Activated B cell treated with CpG ODN at 0.5 μM for 24 hours (primary cell): ENCODE results near the gene TRAPPC8. TPM values are rescaled to one million over a fixed set of nuclear protein-coding genes. Genes with fewer than 3 reads are reported as not detected.
"Not testable (repeated sequence)": the region's sequence is repeated elsewhere in the genome, so short reads cannot be mapped to it uniquely, and the experiment has no call there.

Source experiments
- ATAC-seq: fragments of 200-7000 bp; cut with Tn5 transposase; one replicate; pipeline ENCODE4 v1.10.0; 2021; ENCODE audit warnings: low read depth, mild to moderate bottlenecking, moderate library complexity
- CTCF ChIA-PET: fragments of 350-600 bp; sonication (Branson Sonifier 250); formaldehyde crosslinking; loops from one replicate; lab custom pipeline; 2021; ENCODE audit warnings: antibody characterized with exemption; lab: Charles Lee
- POLR2A ChIA-PET: fragments of 350-600 bp; sonication (Branson Sonifier 250); formaldehyde crosslinking; loops from one replicate; lab custom pipeline; 2021; ENCODE audit warnings: antibody characterized with exemption; lab: Charles Lee
- DNase-seq: peaks from one replicate; pipeline ENCODE4 v3.0.0; 2022
- H3K27ac Mint-ChIP-seq: one replicate; pipeline ENCODE4 v1.8.0; 2020; ENCODE audit warnings: mixed read lengths
- H3K27me3 Mint-ChIP-seq: one replicate; pipeline ENCODE4 v1.8.0; 2021; ENCODE audit warnings: mixed read lengths
- H3K36me3 Mint-ChIP-seq: one replicate; pipeline ENCODE4 v1.8.0; 2021; ENCODE audit warnings: low read depth, mixed read lengths
- H3K4me1 Mint-ChIP-seq: one replicate; pipeline ENCODE4 v1.8.0; 2021; ENCODE audit warnings: mixed read lengths
- H3K4me3 Mint-ChIP-seq: one replicate; pipeline ENCODE4 v1.8.0; 2020; ENCODE audit warnings: mild to moderate bottlenecking, mixed read lengths
- H3K9me3 Mint-ChIP-seq: one replicate; pipeline ENCODE4 v1.8.0; 2020; ENCODE audit warnings: mixed read lengths
- CTCF ChIP-seq: fragments of 200-600 bp; IDR thresholded peaks from one replicate; pipeline ENCODE4 v1.8.0; 2022; ENCODE audit warnings: antibody characterized with exemption, mild to moderate bottlenecking
- intact Hi-C: fragments of 100-400 bp; cut with micrococcal nuclease; formaldehyde crosslinking; loops from one replicate; pipeline ENCODE4 v1.15.1; 2024
- total RNA-seq: library from RNA; stranded (reverse); gene quantifications from 2 replicates; pipeline ENCODE4 v1.2.3, GENCODE V29; 2022

TRAPPC8 gene
- total RNA-seq, 1 donor from 2014 or later: 69.2 TPM

DNA sequence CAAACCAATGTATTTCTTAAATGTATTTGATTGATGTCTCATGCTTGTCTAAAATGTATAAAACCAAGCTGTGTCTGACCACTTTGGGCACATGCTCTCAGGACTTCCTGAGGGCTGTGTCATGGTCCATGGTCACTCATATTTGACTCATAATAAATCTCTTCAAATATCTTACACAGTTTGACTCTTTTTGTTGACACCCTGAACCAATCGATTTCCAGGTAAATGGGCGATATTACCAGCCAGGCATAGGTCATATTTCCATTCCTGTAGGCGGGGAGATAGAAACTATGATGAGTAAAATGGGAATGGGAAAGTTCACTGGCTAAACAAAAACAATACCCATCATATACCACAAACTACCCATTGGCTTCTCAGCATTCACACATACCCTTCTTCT lies 9.3 kb upstream of the TRAPPC8 start:
- POLR2A ChIA-PET: no interaction called here
- no peak overlapping the region for H3K4me3 Mint-ChIP-seq
- no peaks in the 10 kb centered on the region for H3K9me3 Mint-ChIP-seq
- CTCF ChIA-PET: no interaction called here
- H3K27me3 Mint-ChIP-seq: peaks cover 5% of the 10 kb centered on the region
- H3K27ac Mint-ChIP-seq: no peak overlapping the region
- DNase-seq: no peak
- H3K4me1 Mint-ChIP-seq: no peaks in the 10 kb centered on the region
- intact Hi-C loops: no loop called here
- TF ChIP-seq CTCF: no peak
- H3K36me3 Mint-ChIP-seq: no peaks in the 10 kb centered on the region
- ATAC-seq: no peak

DNA sequence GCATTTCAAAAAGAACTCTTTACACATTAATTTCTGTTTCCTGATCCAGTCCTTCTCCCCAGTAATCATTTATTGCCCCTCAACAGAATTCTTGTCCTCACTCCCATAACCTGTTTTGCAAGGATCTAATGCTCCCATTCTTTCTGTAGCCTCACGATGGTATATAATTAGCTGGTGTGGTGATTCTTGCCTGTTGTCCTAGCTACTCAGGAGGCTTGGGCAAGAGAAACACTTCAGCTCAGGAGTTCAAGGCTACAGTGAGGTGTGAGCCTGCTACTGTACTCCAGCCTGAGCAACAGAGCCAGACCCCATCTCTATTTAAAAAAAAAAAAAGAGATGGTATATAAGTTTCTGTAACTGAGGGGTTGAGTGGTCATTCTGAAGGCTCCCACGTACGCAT lies 7.7 kb upstream of the TRAPPC8 start:
- no peak for TF ChIP-seq CTCF
- DNase-seq: no peak
- H3K27me3 Mint-ChIP-seq: peaks cover 5% of the 10 kb centered on the region
- intact Hi-C loops: no loop called here
- POLR2A ChIA-PET: no interaction called here
- no peak overlapping the region for H3K27ac Mint-ChIP-seq
- H3K4me3 Mint-ChIP-seq: no peak overlapping the region
- no peaks in the 10 kb centered on the region for H3K4me1 Mint-ChIP-seq
- CTCF ChIA-PET: no interaction called here
- no peaks in the 10 kb centered on the region for H3K9me3 Mint-ChIP-seq
- ATAC-seq: no peak
- no peaks in the 10 kb centered on the region for H3K36me3 Mint-ChIP-seq

GRCh38 chr18:31948349-31948748 lies 5.4 kb upstream of the TRAPPC8 start:
- ATAC-seq, CTCF ChIA-PET, H3K4me3 Mint-ChIP-seq, DNase-seq, H3K27me3 Mint-ChIP-seq, H3K27ac Mint-ChIP-seq, intact Hi-C loops, H3K9me3 Mint-ChIP-seq, H3K36me3 Mint-ChIP-seq: not testable (repeated sequence)
- POLR2A ChIA-PET: interaction anchor here (0.5 to 0.6 kb wide), 2 partner anchors 89 to 152 kb away, joined by 3 to 9 read pairs; no protein-coding TSS in a partner anchor
- H3K4me1 Mint-ChIP-seq: peaks cover 15% of the 10 kb centered on the region

DNA sequence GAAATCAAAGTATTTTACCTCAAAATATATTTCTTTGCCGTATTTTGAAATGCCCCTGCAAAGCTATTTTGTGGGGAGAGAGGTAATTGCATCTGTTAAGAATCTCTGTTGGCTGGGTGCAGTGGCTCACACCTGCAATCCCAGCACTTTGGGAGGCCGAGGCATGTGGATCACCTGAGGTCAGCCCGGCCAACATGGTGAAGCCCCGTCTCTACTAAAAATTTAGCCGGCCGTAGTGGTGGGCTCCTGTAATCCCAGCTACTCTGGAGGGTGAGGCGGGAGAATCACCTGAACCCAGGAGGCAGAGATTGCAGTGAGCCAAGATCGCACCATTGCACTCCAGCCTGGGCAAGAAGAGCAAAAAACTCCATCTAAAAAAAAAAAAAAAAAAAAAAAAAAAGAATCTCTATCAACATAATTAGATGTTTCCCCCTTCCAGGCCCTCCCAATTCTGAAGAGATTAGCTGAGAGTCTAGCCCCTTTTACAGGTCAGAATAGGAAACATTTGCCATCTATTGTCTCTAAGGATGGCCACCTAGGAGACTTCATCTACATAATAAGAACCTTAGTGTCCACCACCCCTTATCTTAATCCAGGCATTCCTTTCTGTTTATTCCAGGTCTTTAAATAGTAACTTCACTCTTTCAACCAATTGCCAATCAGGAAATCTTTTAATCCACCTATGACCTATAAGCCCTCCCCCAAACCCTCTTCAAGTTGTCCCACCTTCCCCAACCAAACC lies 3.5 kb upstream of the TRAPPC8 start:
- TF ChIP-seq CTCF: no peak
- H3K4me3 Mint-ChIP-seq: no peak overlapping the region
- peaks cover 10% of the 10 kb centered on the region for H3K36me3 Mint-ChIP-seq
- DNase-seq (no peak), ATAC-seq (no peak)
- intact Hi-C loops: no loop called here
- no peaks in the 10 kb centered on the region for H3K27me3 Mint-ChIP-seq
- peaks cover 25% of the 10 kb centered on the region for H3K4me1 Mint-ChIP-seq
- no peaks in the 10 kb centered on the region for H3K9me3 Mint-ChIP-seq
- CTCF ChIA-PET: no interaction called here
- H3K27ac Mint-ChIP-seq: no peak overlapping the region
- POLR2A ChIA-PET: no interaction called here

- Mint-ChIP-seq H3K4me3 (peak overlapping the region; percentile 100), H3K27me3 (no peaks in the 10 kb centered on the region), H3K36me3 (peaks cover 18% of the 10 kb centered on the region), H3K27ac (peak overlapping the region; percentile 100), H3K4me1 (peaks cover 41% of the 10 kb centered on the region), H3K9me3 (no peaks in the 10 kb centered on the region)
- POLR2A ChIA-PET: interaction anchor here (0.7 to 4.5 kb wide), 9 partner anchors 11 to 148 kb away, joined by 4 to 110 read pairs (median 6); partner anchors contain the start of genes RNF125 and RNF138
- TF ChIP-seq CTCF: no peak
- intact Hi-C loops: loop anchor here (1.0 to 2.0 kb wide), 7 partner anchors 13 to 527 kb away; partner anchors contain the start of genes GAREM1 and RNF125
- DNase-seq: no peak
- CTCF ChIA-PET: interaction anchor here (1.1 to 2.1 kb wide), 4 partner anchors 18 to 129 kb away, joined by 3 to 19 read pairs (median 7); no protein-coding TSS in a partner anchor
- ATAC-seq: no peak
These were observed 1.2 kb upstream of the TRAPPC8 start for GRCh38 chr18:31943878-31944816.
